Right lobe of liver (tissue), 6 donors: Measurements from ENCODE around the gene MAP7. TPM values are rescaled to one million over a fixed set of nuclear protein-coding genes. Genes with fewer than 3 reads are reported as not detected.

ENCODE experiments used
- ATAC-seq, 4 donors: fragments of 200-7000 bp; cut with Tn5 transposase; one replicate each; pipeline ENCODE4 v1.9.1; 2020; ENCODE audit warnings: mild to moderate bottlenecking in 4 of 4, moderate library complexity in 4 of 4
- DNase-seq, 3 donors: peaks; one replicate each; pipeline ENCODE4 v3.0.0-alpha.2; 2020
- H3K27ac ChIP-seq, 3 donors: fragments of 200-600 bp; one replicate each; pipeline ENCODE4 v1.8.0; 2022
- H3K27me3 ChIP-seq, 2 donors: fragments of 200-600 bp; one replicate each; pipeline ENCODE4 v1.8.0; 2022
- H3K36me3 ChIP-seq, 4 donors: fragments of 200-600 bp; sonication (generic) in 1 of 4; one replicate each; pipeline versions ENCODE4 v1.5.1 to v1.8.0; 2017 to 2022; ENCODE audit warnings: control low read depth in 1 of 4
- H3K4me1 ChIP-seq, 4 donors: fragments of 200-600 bp; sonication (generic) in 1 of 4; one replicate each; pipeline versions ENCODE4 v1.5.1 to v1.8.0; 2017 to 2022; ENCODE audit warnings: control low read depth in 1 of 4
- H3K4me3 ChIP-seq, 3 donors: fragments of 200-600 bp; one replicate each; pipeline ENCODE4 v1.8.0; 2022
- H3K9me3 ChIP-seq, 4 donors: fragments of 200-600 bp; sonication (generic) in 1 of 4; one replicate each; pipeline versions ENCODE4 v1.5.1 to v1.8.0; 2017 to 2022; ENCODE audit warnings: control low read depth in 1 of 4
- POLR2A ChIP-seq: fragments of 450-650 bp; IDR thresholded peaks from one replicate; pipeline ENCODE4 v1.6.1; 2017; ENCODE audit warnings: antibody characterized with exemption, mild to moderate bottlenecking
- WGBS: methylation state at CpG from one replicate; pipeline ENCODE4 v1.1.6; 2018; ENCODE audit warnings: low coverage, low lambda C conversion rate; ENCODE audit not compliant: insufficient coverage; ENCODE audit errors: missing lambda C conversion rate; 5-methylcytosine and 5-hydroxymethylcytosine counted together
- intact Hi-C, 2 donors: fragments of 100-400 bp; cut with DNase I; formaldehyde crosslinking; loops; one replicate each; pipeline versions ENCODE4 v1.11.2 to v1.14.1; 2022
- total RNA-seq, 6 experiments: library from RNA; depleted of rRNA in 2 of 6; stranded (reverse); fragments of >200 nt in 2 of 6; fragmentation: NEBNext Ultra II Directional in 3 of 6; extraction: Animal tissue kit (Norgen Biotek cat#: 25700) in 3 of 6; gene quantifications; one replicate each; pipeline versions ENCODE4 v1.1.0 to v1.2.4, GENCODE V29; 2016 to 2023
- TF ChIP-seq, protein P1 (sequence below), 4 donors: fragments of 200-600 bp in 3 of 4; fragments of 450-650 bp in 1 of 4; IDR thresholded peaks; one replicate each; pipeline versions ENCODE4 v1.5.1 to v1.8.0; 2016 to 2022; ENCODE audit warnings: antibody characterized with exemption in 4 of 4, mild to moderate bottlenecking in 2 of 4
- donor health status: DM: no; HTN: yes; CAD: no.
- donor health status: DM: no; HTN: no; CAD: no.
- donor health status: DM: no; HTN: no; CAD: no.
- donor health status: DM: no; HTN: yes; CAD: no.
- donor health status: DM: no; HTN: yes; CAD: no.

The MAP7 gene
- total RNA-seq, 6 experiments from 2014 or later, result 14.8 to 20.9 (median 17.9) TPM

DNA sequence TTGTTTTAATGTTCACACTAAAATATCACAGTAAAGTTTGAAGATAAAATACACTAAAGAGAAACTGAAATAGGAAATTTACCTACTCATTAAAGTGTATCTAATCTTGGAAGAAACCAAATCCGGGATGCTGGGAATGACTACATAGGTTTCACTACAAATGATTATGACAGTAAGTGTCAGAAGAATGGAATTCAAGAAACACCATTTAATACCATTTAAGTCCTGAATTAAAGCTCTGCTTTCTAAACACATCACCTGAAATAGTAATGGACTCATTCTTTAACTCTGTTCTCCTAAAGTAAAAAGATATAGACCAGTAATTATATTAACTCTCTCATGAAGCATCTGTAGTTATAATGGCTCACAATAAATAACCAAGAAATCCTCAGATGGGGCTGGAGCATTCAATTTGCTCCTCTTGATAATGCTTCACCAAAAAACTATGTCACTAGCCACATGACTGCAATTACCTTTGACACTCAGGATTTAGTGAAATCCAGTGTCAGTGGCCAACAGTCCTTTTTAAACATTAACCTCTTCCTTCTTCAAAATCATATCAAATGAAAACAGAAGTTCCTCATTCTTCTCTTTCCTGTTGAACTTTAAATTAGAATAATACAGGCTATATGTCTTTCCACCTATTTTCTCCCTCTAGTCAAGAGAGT, 41.4 kb downstream of the MAP7 start:
- no peaks in the 10 kb centered on the region for H3K36me3 ChIP-seq
- intact Hi-C loops, result no loop called here
- ATAC-seq (peak; percentile 54 to 67 (median 56)), DNase-seq (no peak)
- 38% methylated on average over 1 of the region's 1 CpG for WGBS
- no peaks in the 10 kb centered on the region for H3K27me3 ChIP-seq
- H3K4me3 ChIP-seq, result no peak overlapping the region
- H3K4me1 ChIP-seq, result peaks cover 0 to 49% (median 22%) of the 10 kb centered on the region in 4 donors
- peak overlapping the region; percentile 59 to 92 (median 88) for H3K27ac ChIP-seq
- no peaks in the 10 kb centered on the region for H3K9me3 ChIP-seq
- TF ChIP-seq, protein P1, sequence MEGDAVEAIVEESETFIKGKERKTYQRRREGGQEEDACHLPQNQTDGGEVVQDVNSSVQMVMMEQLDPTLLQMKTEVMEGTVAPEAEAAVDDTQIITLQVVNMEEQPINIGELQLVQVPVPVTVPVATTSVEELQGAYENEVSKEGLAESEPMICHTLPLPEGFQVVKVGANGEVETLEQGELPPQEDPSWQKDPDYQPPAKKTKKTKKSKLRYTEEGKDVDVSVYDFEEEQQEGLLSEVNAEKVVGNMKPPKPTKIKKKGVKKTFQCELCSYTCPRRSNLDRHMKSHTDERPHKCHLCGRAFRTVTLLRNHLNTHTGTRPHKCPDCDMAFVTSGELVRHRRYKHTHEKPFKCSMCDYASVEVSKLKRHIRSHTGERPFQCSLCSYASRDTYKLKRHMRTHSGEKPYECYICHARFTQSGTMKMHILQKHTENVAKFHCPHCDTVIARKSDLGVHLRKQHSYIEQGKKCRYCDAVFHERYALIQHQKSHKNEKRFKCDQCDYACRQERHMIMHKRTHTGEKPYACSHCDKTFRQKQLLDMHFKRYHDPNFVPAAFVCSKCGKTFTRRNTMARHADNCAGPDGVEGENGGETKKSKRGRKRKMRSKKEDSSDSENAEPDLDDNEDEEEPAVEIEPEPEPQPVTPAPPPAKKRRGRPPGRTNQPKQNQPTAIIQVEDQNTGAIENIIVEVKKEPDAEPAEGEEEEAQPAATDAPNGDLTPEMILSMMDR (IDR thresholded peaks at IDR 0.05), result no peak
- TF ChIP-seq POLR2A, result no peak

DNA sequence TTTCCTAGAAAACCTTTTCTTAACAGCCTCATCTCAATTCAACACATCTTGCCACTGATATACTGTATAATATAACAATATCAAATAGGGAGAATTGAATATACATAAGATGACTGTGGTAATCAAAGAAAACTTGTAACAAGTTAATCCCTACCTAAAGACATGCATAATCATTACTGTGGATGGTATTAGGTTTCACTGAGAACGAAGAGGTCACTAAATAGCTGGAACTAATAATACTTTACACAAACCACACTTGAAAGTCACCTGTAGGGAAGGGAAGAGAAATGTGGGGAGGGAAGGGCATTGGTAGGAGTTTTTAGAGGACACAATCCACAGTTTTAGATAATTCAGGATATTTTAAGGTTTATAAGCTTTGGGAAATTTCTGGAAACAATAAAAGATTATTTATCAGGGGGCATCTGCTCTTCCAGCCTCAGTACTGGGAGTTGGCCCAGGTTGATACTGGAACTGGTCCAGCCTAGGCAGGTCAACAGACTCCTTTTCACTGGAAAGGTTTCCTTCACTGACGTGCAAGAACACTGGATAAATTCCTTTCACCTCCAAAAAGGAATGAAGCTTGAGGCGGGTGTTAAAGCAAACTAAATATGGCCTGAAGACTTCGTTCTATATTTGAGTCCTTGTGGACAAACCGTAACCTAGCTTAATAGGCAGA, 44.0 kb downstream of the MAP7 start:
- intact Hi-C loops, result no loop called here
- peak overlapping the region in 2 of 3 donors; percentile 18 to 92 for H3K27ac ChIP-seq
- H3K9me3 ChIP-seq, result no peaks in the 10 kb centered on the region
- DNase-seq, result peak; percentile 25 to 77 (median 65)
- H3K4me1 ChIP-seq, result peaks cover 0 to 38% (median 15%) of the 10 kb centered on the region in 4 donors
- no peaks in the 10 kb centered on the region for H3K27me3 ChIP-seq
- peak; percentile 24 to 63 (median 53) for ATAC-seq
- TF ChIP-seq, protein P1 (IDR thresholded peaks at IDR 0.05), result no peak
- TF ChIP-seq POLR2A, result no peak
- H3K4me3 ChIP-seq, result no peak overlapping the region
- H3K36me3 ChIP-seq, result no peaks in the 10 kb centered on the region
- WGBS, result 40% methylated on average over 5 of the region's 5 CpGs

DNA sequence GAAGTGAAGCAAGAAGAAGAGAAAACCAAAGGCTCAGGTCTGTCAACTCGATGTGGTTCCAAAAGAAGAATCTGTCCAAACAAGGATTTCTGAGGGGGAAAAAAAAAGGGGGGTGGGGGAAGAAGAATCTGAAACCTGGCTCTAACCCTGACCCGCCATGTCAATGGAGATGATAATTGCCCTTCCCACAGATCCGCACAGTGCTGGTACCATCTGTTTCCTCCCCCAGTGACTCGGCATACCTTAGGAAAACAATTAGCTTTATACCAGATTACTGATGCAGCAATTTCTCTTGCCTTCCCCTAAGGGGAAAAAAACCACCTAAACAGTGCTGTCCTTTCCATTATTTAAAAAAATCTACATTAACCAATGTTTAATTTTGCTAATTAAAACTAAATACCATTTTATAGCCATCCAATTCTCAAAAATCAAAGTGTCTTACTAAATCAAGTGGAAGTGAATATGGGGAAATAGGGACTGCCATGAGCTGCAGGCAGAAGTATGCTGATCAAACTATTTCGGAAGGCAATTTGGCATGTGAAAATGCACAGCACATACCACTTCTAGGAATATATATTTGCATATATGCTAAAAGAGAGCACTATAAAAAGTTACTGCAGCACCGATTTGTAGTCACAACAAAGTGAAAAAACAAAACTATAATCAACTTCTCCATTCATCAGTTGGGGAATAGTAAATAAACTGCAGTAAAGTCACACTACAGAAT, 46.8 kb downstream of the MAP7 start:
- H3K27me3 ChIP-seq, result no peaks in the 10 kb centered on the region
- ATAC-seq, result no peak
- H3K27ac ChIP-seq, result no peak overlapping the region
- intact Hi-C loops, result no loop called here
- DNase-seq, result no peak
- no peak overlapping the region for H3K4me3 ChIP-seq
- H3K9me3 ChIP-seq, result no peaks in the 10 kb centered on the region
- TF ChIP-seq, protein P1 (IDR thresholded peaks at IDR 0.05), result no peak
- 52% methylated on average over 5 of the region's 6 CpGs for whole genome bisulfite sequencing
- H3K36me3 ChIP-seq, result no peaks in the 10 kb centered on the region
- peaks cover 0 to 13% (median 3%) of the 10 kb centered on the region in 4 donors for H3K4me1 ChIP-seq

DNA sequence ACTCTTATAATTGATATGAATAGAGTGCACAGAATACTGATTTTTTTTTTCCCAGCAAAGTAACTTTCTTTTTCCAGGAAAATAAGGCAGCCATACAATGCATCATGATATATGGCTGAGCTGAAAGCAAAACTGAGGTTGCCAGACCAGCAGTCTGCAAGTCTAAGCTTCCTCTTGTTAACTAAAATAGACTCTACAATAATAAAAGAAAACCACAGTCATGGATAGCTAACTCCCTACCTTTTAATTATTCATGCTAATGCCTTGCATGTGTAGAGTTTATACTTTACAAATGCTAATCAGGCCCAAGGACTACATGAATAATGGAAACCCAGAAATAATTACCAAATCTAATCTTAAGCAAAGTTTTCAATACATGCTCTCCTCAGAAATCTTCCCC, 47.4 kb downstream of the MAP7 start:
- intact Hi-C loops, result no loop called here
- Histone ChIP-seq H3K27ac (no peak overlapping the region), H3K4me1 (peaks cover 0 to 9% (median 2%) of the 10 kb centered on the region in 4 donors), H3K9me3 (no peaks in the 10 kb centered on the region), H3K4me3 (no peak overlapping the region), H3K27me3 (no peaks in the 10 kb centered on the region), H3K36me3 (no peaks in the 10 kb centered on the region)
- DNase-seq (no peak), ATAC-seq (no peak)
- TF ChIP-seq POLR2A, result no peak
- TF ChIP-seq, protein P1 (IDR thresholded peaks at IDR 0.05), result no peak
